IMR-90 (cell line): Measurements from ENCODE around the gene KCNF1. TPM values are rescaled to one million over a fixed set of nuclear protein-coding genes. Genes with fewer than 3 reads are reported as not detected.

ENCODE experiments used
- ATAC-seq: fragments of 200-7000 bp; cut with Tn5 transposase; 2 replicates; pipeline ENCODE4 v1.9.1; 2020; ENCODE audit warnings: low read depth, mild to moderate bottlenecking, moderate library complexity
- BruUV-seq: library from RNA; stranded (reverse); fragments of 400-500 nt; replicated peaks from 2 replicates; lab custom pipeline; 2021; lab: Mats Ljungman, UMichigan
- CTCF ChIA-PET: fragments of 300-600 bp; formaldehyde crosslinking; extraction: SDS; loops from one replicate; lab custom pipeline; 2021; ENCODE audit warnings: antibody characterized with exemption; lab: Yijun Ruan, JAX
- POLR2A ChIA-PET: fragments of 300-600 bp; sonication (Branson Sonifier 250); formaldehyde crosslinking; loops from one replicate; lab custom pipeline; 2022; ENCODE audit warnings: antibody characterized with exemption; ENCODE audit not compliant: unreplicated experiment; lab: Charles Lee
- DNase-seq: peaks from one replicate; pipeline ENCODE4 v3.0.0; 2013
- H2AFZ ChIP-seq: replicated peaks from 2 replicates; pipeline ENCODE3; 2013; ENCODE audit warnings: low read length, mild to moderate bottlenecking; ENCODE audit not compliant: poor library complexity
- H2AK5ac ChIP-seq: 2 replicates; pipeline ENCODE4 v1.6.1; 2013; ENCODE audit warnings: low read depth, low read length, inconsistent platforms
- H2AK9ac ChIP-seq: replicated peaks from 2 replicates; pipeline ENCODE3; 2013; ENCODE audit warnings: mild to moderate bottlenecking, low read depth, low read length, moderate library complexity; ENCODE audit not compliant: poor library complexity
- H2BK120ac ChIP-seq: 2 replicates; pipeline ENCODE4 v1.6.1; 2013; ENCODE audit warnings: low read depth, low read length, inconsistent platforms
- H2BK15ac ChIP-seq: 3 replicates; pipeline ENCODE4 v1.6.1; 2013; ENCODE audit warnings: low read depth, low read length, inconsistent platforms
- H2BK20ac ChIP-seq: 2 replicates; pipeline ENCODE4 v1.6.1; 2013; ENCODE audit warnings: low read depth, mild to moderate bottlenecking, inconsistent platforms, low read length, moderate library complexity
- H2BK5ac ChIP-seq: 2 replicates; pipeline ENCODE4 v1.6.1; 2013; ENCODE audit warnings: mild to moderate bottlenecking, low read depth, low read length, inconsistent platforms; ENCODE audit not compliant: poor library complexity, severe bottlenecking
- H3K14ac ChIP-seq: replicated peaks from 2 replicates; pipeline ENCODE4 v1.6.1; 2013; ENCODE audit warnings: low read depth, low read length, inconsistent platforms
- H3K18ac ChIP-seq: 2 replicates; pipeline ENCODE4 v1.6.1; 2013; ENCODE audit warnings: low read depth, low read length, control low read depth
- H3K23ac ChIP-seq: 2 replicates; pipeline ENCODE4 v1.6.1; 2013; ENCODE audit warnings: low read depth, low read length, inconsistent platforms
- H3K27ac ChIP-seq: 2 replicates; pipeline ENCODE4 v1.5.1; 2013; ENCODE audit warnings: mild to moderate bottlenecking, control low read depth, low read length; ENCODE audit not compliant: insufficient read depth
- H3K27me3 ChIP-seq: 2 replicates; pipeline ENCODE4 v1.6.1; 2013; ENCODE audit warnings: low read length; ENCODE audit not compliant: control insufficient read depth, insufficient read depth
- H3K36me3 ChIP-seq: 2 replicates; pipeline ENCODE4 v1.6.1; 2013; ENCODE audit warnings: low read length, mixed read lengths; ENCODE audit not compliant: control insufficient read depth, insufficient read depth
- H3K4ac ChIP-seq: 2 replicates; pipeline ENCODE4 v1.6.1; 2013; ENCODE audit warnings: low read depth, low read length, inconsistent platforms
- H3K4me1 ChIP-seq: 2 replicates; pipeline ENCODE4 v1.6.1; 2013; ENCODE audit warnings: low read length, mixed read lengths; ENCODE audit not compliant: control insufficient read depth, insufficient read depth
- H3K4me2 ChIP-seq: 2 replicates; pipeline ENCODE4 v1.6.1; 2013; ENCODE audit warnings: low read depth, mild to moderate bottlenecking, control low read depth, low read length, moderate library complexity
- H3K4me3 ChIP-seq: 2 replicates; pipeline ENCODE4 v1.5.1; 2013; ENCODE audit warnings: low read depth, mild to moderate bottlenecking, control low read depth, low read length, moderate library complexity; ENCODE audit not compliant: insufficient read depth
- H3K56ac ChIP-seq: 2 replicates; pipeline ENCODE4 v1.6.1; 2013; ENCODE audit warnings: low read length, inconsistent platforms; ENCODE audit not compliant: insufficient read depth; ENCODE audit errors: extremely low read depth
- H3K79me1 ChIP-seq, 2 experiments: 2 replicates each; pipeline ENCODE4 v1.6.1; 2013; ENCODE audit warnings: low read length in 2 of 2, inconsistent platforms in 1 of 2, low read depth in 1 of 2
- H3K9ac ChIP-seq: 2 replicates; pipeline ENCODE4 v1.6.1; 2013; ENCODE audit warnings: low read depth, low read length, control low read depth
- H3K9me1 ChIP-seq: 2 replicates; pipeline ENCODE4 v1.6.1; 2013; ENCODE audit warnings: low read length, inconsistent platforms; ENCODE audit not compliant: insufficient read depth
- H3K9me3 ChIP-seq: 2 replicates; pipeline ENCODE4 v1.6.1; 2013; ENCODE audit warnings: low read length; ENCODE audit not compliant: control insufficient read depth, insufficient read depth
- H4K20me1 ChIP-seq: 2 replicates; pipeline ENCODE4 v1.6.1; 2013; ENCODE audit warnings: low read length, inconsistent platforms; ENCODE audit not compliant: insufficient read depth
- H4K5ac ChIP-seq: 2 replicates; pipeline ENCODE4 v1.6.1; 2013; ENCODE audit warnings: mild to moderate bottlenecking, low read depth, low read length, control low read depth
- H4K8ac ChIP-seq, 2 experiments: 2 replicates each; pipeline ENCODE4 v1.6.1; 2013; ENCODE audit warnings: low read depth in 2 of 2, low read length in 2 of 2, control low read depth in 1 of 2, inconsistent platforms in 1 of 2
- H4K91ac ChIP-seq: 2 replicates; pipeline ENCODE4 v1.6.1; 2013; ENCODE audit warnings: low read depth, low read length, inconsistent platforms; ENCODE audit not compliant: insufficient read depth
- BHLHE40 ChIP-seq: fragments of 150-350 bp; IDR thresholded peaks from 2 replicates; pipeline ENCODE4 v1.6.1; 2016; ENCODE audit warnings: mild to moderate bottlenecking, low read depth, low read length
- CEBPB ChIP-seq: IDR thresholded peaks from 2 replicates; pipeline ENCODE4 v1.6.1; 2012; ENCODE audit warnings: low read depth, low read length, improper control_type of control experiment
- CHD1 ChIP-seq: IDR thresholded peaks from 2 replicates; pipeline ENCODE4 v1.6.1; 2012; ENCODE audit warnings: low read depth, low read length, improper control_type of control experiment
- MAFK ChIP-seq: IDR thresholded peaks from 2 replicates; pipeline ENCODE4 v1.6.1; 2012; ENCODE audit warnings: low read depth, low read length, improper control_type of control experiment
- MXI1 ChIP-seq: IDR thresholded peaks from 2 replicates; pipeline ENCODE4 v1.6.1; 2012; ENCODE audit warnings: low read depth, mild to moderate bottlenecking, low read length, moderate library complexity, borderline replicate concordance
- NFE2L2 ChIP-seq: fragments of 150-350 bp; IDR thresholded peaks from 2 replicates; pipeline ENCODE4 v1.6.1; 2016; ENCODE audit warnings: low read depth, mild to moderate bottlenecking, low read length
- POLR2A ChIP-seq: IDR thresholded peaks from 2 replicates; pipeline ENCODE4 v1.6.1; 2012; ENCODE audit warnings: mild to moderate bottlenecking, low read depth, low read length
- RCOR1 ChIP-seq: IDR thresholded peaks from 2 replicates; pipeline ENCODE4 v1.6.1; 2012; ENCODE audit warnings: mild to moderate bottlenecking, low read length, improper control_type of control experiment; ENCODE audit not compliant: insufficient replicate concordance
- RFX5 ChIP-seq: IDR thresholded peaks from 2 replicates; pipeline ENCODE4 v1.8.0; 2012; ENCODE audit warnings: low read depth, mild to moderate bottlenecking, low read length, moderate library complexity
- WGBS, 2 experiments: methylation state at CpG; one replicate each; pipeline versions ENCODE4 v1.1.5 to v1.1.7; 2013; ENCODE audit warnings: missing lambda C conversion rate in 2 of 2; ENCODE audit not compliant: insufficient read length in 1 of 2; ENCODE audit errors: extremely low coverage in 2 of 2; 5-methylcytosine and 5-hydroxymethylcytosine counted together
- dilution Hi-C: fragments of 300-500 bp; cut with HindIII; formaldehyde crosslinking; loops from one replicate; pipeline ENCODE4 v1.14.3; 2018; ENCODE audit warnings: low sequenced_read_pairs; ENCODE audit not compliant: unreplicated experiment
- in situ Hi-C: fragments of 300-500 bp; cut with MboI; formaldehyde crosslinking; loops from 3 replicates; pipeline ENCODE4 v1.14.3; 2019; ENCODE audit warnings: low sequenced_read_pairs, inconsistent platforms, mixed read lengths
- intact Hi-C: fragments of 100-400 bp; cut with micrococcal nuclease; formaldehyde crosslinking; loops from 2 replicates; pipeline ENCODE4 v1.10.0; 2022
- polyA plus RNA-seq, 3 experiments: library from polyadenylated mRNA; depleted of rRNA; stranded (reverse); fragments of >200 nt; gene quantifications; 2 replicates each; pipeline ENCODE4 v1.2.3, GENCODE V29; 2012; ENCODE audit warnings: low replicate concordance in 1 of 3
- total RNA-seq: library from RNA; depleted of rRNA; stranded (reverse); fragments of >200 nt; gene quantifications from 2 replicates; pipeline ENCODE4 v1.2.3, GENCODE V29; 2012
- TF ChIP-seq, protein P1 (sequence below): fragments of 150-350 bp; IDR thresholded peaks from 2 replicates; pipeline ENCODE4 v1.6.1; 2017; ENCODE audit warnings: mild to moderate bottlenecking, antibody characterized with exemption, low read length, low read depth
- TF ChIP-seq, protein P2 (sequence below): conservative IDR thresholded peaks from 2 replicates; pipeline ENCODE4 v1.5.1; 2012; ENCODE audit warnings: mild to moderate bottlenecking, low read depth, low read length, improper control_type of control experiment

Gene KCNF1
- total and polyA plus RNA-seq, 2 of the 4 experiments (the other 2 are of a cell fraction), result 0.54 to 1.4 TPM

DNA sequence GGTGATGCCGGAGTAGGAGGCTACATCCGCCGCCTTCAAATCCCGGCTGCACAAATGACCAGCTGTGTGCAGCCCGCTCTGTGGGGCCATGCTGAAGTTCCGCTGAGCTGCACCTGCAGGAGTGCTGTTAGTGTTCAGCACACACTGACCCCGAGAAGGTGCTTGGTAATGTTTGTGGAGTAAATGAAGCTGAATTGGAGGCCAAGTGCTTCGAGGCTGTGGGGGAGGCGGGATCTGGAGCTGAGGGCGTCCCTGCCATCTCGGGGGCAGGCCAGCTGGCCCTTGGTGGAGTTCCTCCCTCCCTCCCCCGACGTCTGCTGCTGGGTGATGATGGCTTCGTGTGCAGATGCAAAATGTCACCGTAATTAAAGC lies 23.2 kb downstream of the KCNF1 start:
- peak overlapping the region; percentile 6 to 79 for H4K8ac ChIP-seq
- H3K4ac ChIP-seq, result peak overlapping the region; percentile 94
- H3K18ac ChIP-seq, result peak overlapping the region; percentile 28
- H4K91ac ChIP-seq, result peak overlapping the region; percentile 97
- peak overlapping the region; percentile 98 for H2BK120ac ChIP-seq
- peaks cover 0 to 23% of the 10 kb centered on the region in 2 experiments; a peak in 2 of 4 replicates for H3K79me1 ChIP-seq
- H4K20me1 ChIP-seq, result no peaks in the 10 kb centered on the region
- no peak overlapping the region for H3K4me3 ChIP-seq
- H3K27ac ChIP-seq, result peak overlapping the region; percentile 68
- peak overlapping the region; percentile 92 for H2BK5ac ChIP-seq
- WGBS, 2 experiments, result 83% methylated on average over 5 of the region's 15 CpGs; no CpG with 5 or more reads in 1 of the 2 experiments
- H3K56ac ChIP-seq, result peak overlapping the region; percentile 56; the same call in 1 of the 2 replicates
- BruUV-seq, result no TSS peak
- H3K4me2 ChIP-seq, result no peak overlapping the region
- H2AK9ac ChIP-seq, result peak overlapping the region; percentile 95
- H3K9me1 ChIP-seq, result peaks cover 50% of the 10 kb centered on the region
- H3K14ac ChIP-seq, result peak overlapping the region; percentile 96
- no peak for ATAC-seq
- peak overlapping the region; percentile 76; the same call in 1 of the 2 replicates for H3K23ac ChIP-seq
- H3K36me3 ChIP-seq, result no peaks in the 10 kb centered on the region
- no peak overlapping the region for H3K9ac ChIP-seq
- H2BK20ac ChIP-seq, result peak overlapping the region; percentile 99
- intact Hi-C loops, result no loop called here
- in situ Hi-C loops, result no loop called here
- peaks cover 47% of the 10 kb centered on the region for H3K4me1 ChIP-seq
- H2AK5ac ChIP-seq, result peak overlapping the region; percentile 100
- H2BK15ac ChIP-seq, result peak overlapping the region; percentile 98; the same call in 2 of the 3 replicates
- no peak for DNase-seq
- ChIA-PET POLR2A (no interaction called here), CTCF (no interaction called here)
- H2AFZ ChIP-seq, result peak overlapping the region; percentile 73
- peak overlapping the region; percentile 37 for H4K5ac ChIP-seq
- no peak for TF ChIP-seq RCOR1
- no peak for TF ChIP-seq MAFK
- no peak for TF ChIP-seq POLR2A
- TF ChIP-seq, protein P1, sequence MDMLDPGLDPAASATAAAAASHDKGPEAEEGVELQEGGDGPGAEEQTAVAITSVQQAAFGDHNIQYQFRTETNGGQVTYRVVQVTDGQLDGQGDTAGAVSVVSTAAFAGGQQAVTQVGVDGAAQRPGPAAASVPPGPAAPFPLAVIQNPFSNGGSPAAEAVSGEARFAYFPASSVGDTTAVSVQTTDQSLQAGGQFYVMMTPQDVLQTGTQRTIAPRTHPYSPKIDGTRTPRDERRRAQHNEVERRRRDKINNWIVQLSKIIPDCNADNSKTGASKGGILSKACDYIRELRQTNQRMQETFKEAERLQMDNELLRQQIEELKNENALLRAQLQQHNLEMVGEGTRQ, result no peak
- no peak for TF ChIP-seq CEBPB
- no peak for TF ChIP-seq NFE2L2
- TF ChIP-seq, protein P2, sequence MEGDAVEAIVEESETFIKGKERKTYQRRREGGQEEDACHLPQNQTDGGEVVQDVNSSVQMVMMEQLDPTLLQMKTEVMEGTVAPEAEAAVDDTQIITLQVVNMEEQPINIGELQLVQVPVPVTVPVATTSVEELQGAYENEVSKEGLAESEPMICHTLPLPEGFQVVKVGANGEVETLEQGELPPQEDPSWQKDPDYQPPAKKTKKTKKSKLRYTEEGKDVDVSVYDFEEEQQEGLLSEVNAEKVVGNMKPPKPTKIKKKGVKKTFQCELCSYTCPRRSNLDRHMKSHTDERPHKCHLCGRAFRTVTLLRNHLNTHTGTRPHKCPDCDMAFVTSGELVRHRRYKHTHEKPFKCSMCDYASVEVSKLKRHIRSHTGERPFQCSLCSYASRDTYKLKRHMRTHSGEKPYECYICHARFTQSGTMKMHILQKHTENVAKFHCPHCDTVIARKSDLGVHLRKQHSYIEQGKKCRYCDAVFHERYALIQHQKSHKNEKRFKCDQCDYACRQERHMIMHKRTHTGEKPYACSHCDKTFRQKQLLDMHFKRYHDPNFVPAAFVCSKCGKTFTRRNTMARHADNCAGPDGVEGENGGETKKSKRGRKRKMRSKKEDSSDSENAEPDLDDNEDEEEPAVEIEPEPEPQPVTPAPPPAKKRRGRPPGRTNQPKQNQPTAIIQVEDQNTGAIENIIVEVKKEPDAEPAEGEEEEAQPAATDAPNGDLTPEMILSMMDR, result no peak
- no peak for TF ChIP-seq BHLHE40
- no peak for TF ChIP-seq CHD1
- TF ChIP-seq RFX5, result no peak
- TF ChIP-seq MXI1, result no peak
- peaks cover 2% of the 10 kb centered on the region; the same call in 1 of the 2 replicates for H3K9me3 ChIP-seq
- dilution Hi-C loops, result no loop called here
- H3K27me3 ChIP-seq, result no peaks in the 10 kb centered on the region
